ENCODE results near the gene CNKSR2.

DNA sequence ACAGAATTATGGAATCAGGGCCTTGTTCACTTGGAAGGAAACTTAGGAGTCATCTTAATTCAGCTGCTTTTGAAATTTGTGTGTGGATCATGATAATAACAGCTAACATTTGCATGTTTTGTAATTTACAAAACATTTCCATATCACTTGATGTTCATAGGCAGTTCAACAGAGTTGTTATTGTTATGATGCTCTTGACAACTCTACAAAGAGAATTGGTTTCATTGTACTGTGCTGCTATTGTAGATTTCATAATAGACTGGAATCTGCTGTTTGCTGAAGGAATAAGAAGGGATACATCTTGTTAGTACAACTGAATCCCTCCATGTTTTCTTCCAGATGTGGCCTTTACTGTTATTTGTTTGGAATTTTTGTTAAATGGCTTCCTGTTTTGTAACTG lies 83.5 kb downstream of the CNKSR2 start:
- TF ChIP-seq ZNF562 (CRISPR knock-in tag; IDR thresholded peaks at IDR 0.05; ENCODE audit: borderline replicate concordance) (no peak), ZKSCAN8 (CRISPR knock-in tag; IDR thresholded peaks at IDR 0.05; ENCODE audit: borderline replicate concordance) (no peak), U2AF1 (optimal IDR thresholded peaks at IDR 0.05; ENCODE audit: low read depth, low read length) (no peak), SP1 (IDR thresholded peaks at IDR 0.05) (no peak), SP1 (CRISPR knock-in tag; IDR thresholded peaks at IDR 0.05) (no peak), BRCA1 (CRISPR knock-in tag; IDR thresholded peaks at IDR 0.05) (no peak), ZBTB20 (CRISPR knock-in tag; IDR thresholded peaks at IDR 0.05; ENCODE audit: borderline replicate concordance, low read depth) (no peak), TARDBP (CRISPR knock-in tag; IDR thresholded peaks at IDR 0.05) (no peak), FOXC1 (CRISPR knock-in tag; IDR thresholded peaks at IDR 0.05; ENCODE audit: borderline replicate concordance) (no peak)
- TF ChIP-seq, protein P1, sequence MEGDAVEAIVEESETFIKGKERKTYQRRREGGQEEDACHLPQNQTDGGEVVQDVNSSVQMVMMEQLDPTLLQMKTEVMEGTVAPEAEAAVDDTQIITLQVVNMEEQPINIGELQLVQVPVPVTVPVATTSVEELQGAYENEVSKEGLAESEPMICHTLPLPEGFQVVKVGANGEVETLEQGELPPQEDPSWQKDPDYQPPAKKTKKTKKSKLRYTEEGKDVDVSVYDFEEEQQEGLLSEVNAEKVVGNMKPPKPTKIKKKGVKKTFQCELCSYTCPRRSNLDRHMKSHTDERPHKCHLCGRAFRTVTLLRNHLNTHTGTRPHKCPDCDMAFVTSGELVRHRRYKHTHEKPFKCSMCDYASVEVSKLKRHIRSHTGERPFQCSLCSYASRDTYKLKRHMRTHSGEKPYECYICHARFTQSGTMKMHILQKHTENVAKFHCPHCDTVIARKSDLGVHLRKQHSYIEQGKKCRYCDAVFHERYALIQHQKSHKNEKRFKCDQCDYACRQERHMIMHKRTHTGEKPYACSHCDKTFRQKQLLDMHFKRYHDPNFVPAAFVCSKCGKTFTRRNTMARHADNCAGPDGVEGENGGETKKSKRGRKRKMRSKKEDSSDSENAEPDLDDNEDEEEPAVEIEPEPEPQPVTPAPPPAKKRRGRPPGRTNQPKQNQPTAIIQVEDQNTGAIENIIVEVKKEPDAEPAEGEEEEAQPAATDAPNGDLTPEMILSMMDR (CRISPR knock-in tag; IDR thresholded peaks at IDR 0.05) = no peak
- TF ChIP-seq, protein P2, sequence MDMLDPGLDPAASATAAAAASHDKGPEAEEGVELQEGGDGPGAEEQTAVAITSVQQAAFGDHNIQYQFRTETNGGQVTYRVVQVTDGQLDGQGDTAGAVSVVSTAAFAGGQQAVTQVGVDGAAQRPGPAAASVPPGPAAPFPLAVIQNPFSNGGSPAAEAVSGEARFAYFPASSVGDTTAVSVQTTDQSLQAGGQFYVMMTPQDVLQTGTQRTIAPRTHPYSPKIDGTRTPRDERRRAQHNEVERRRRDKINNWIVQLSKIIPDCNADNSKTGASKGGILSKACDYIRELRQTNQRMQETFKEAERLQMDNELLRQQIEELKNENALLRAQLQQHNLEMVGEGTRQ (IDR thresholded peaks at IDR 0.05; ENCODE audit: low read depth, low read length) = no peak
- TF ChIP-seq, protein P2 (CRISPR knock-in tag; IDR thresholded peaks at IDR 0.05; ENCODE audit: borderline replicate concordance) = no peak
- TF ChIP-seq, protein P3, sequence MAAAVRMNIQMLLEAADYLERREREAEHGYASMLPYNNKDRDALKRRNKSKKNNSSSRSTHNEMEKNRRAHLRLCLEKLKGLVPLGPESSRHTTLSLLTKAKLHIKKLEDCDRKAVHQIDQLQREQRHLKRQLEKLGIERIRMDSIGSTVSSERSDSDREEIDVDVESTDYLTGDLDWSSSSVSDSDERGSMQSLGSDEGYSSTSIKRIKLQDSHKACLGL (CRISPR knock-in tag; IDR thresholded peaks at IDR 0.05) = no peak

Measured in HepG2 (cell line).